ENCODE results near the gene BRMS1. TPM values are rescaled to one million over a fixed set of nuclear protein-coding genes. Genes with fewer than 3 reads are reported as not detected.
A peak's percentile ranks its signal among the peaks of the same experiment; 100 is the strongest.
"Not testable (repeated sequence)": the region's sequence is repeated elsewhere in the genome, so short reads cannot be mapped to it uniquely, and the experiment has no call there.

BRMS1 gene
- total RNA-seq = 10 to 100 TPM; 55.3 to 56.8 TPM

GRCh38 chr11:66344550-66345315, at the start of gene BRMS1:
TSS of gene BRMS1 (minus strand) at chr11:66345104. CDS start at chr11:66342234, 2,870 bp downstream.
- Mint-ChIP-seq H3K27ac (peak within 1 kb of the TSS; percentile 95), H3K36me3 (peaks cover 10% of the 10 kb centered on the region), H3K4me3 (peak within 1 kb of the TSS; percentile 95), H3K4me1 (peaks cover 47% of the 10 kb centered on the region), H3K9me3 (ENCODE audit: low read depth) (no peaks in the 10 kb centered on the region), H3K27me3 (no peaks in the 10 kb centered on the region)
- ATAC-seq (peak; percentile 81), DNase-seq (peak; percentile 99)
- CTCF ChIA-PET = interaction anchor here (1.1 to 7.0 kb wide), 8 partner anchors 10 to 62 kb away, joined by 3 to 72 read pairs (median 7); partner anchors contain the start of gene RIN1

- no peaks in the 10 kb centered on the region for H3K4me1 Mint-ChIP-seq
- DNase-seq (no peak), ATAC-seq (no peak)
- H3K27me3 Mint-ChIP-seq = peaks cover 21% of the 10 kb centered on the region
- no peak overlapping the region for H3K4me3 Mint-ChIP-seq
- H3K27ac Mint-ChIP-seq = no peak overlapping the region
- no peaks in the 10 kb centered on the region for H3K36me3 Mint-ChIP-seq
- CTCF ChIA-PET = interaction anchor here (1.7 to 3.5 kb wide), 3 partner anchors 7 to 83 kb away, joined by 4 to 19 read pairs (median 8); no protein-coding TSS in a partner anchor
- H3K9me3 Mint-ChIP-seq (ENCODE audit: low read depth) = no peaks in the 10 kb centered on the region
Observed at GRCh38 chr11:66393954-66394353, 49.0 kb upstream of the BRMS1 start.

GRCh38 chr11:66391322-66391721, 46.4 kb upstream of the BRMS1 start:
- CTCF ChIA-PET = interaction anchor here (0.8 to 1.2 kb wide), 2 partner anchors 9 to 80 kb away, joined by 3 to 5 read pairs; no protein-coding TSS in a partner anchor
- no peak for DNase-seq
- H3K9me3 Mint-ChIP-seq (ENCODE audit: low read depth) = no peaks in the 10 kb centered on the region
- no peak overlapping the region for H3K27ac Mint-ChIP-seq
- peaks cover 21% of the 10 kb centered on the region for H3K27me3 Mint-ChIP-seq
- H3K4me3 Mint-ChIP-seq = no peak overlapping the region
- peaks cover 2% of the 10 kb centered on the region for H3K4me1 Mint-ChIP-seq
- no peaks in the 10 kb centered on the region for H3K36me3 Mint-ChIP-seq
- no peak for ATAC-seq

GRCh38 chr11:66388780-66389386, 44.0 kb upstream of the BRMS1 start:
- Mint-ChIP-seq H3K4me3 (no peak overlapping the region), H3K4me1 (peaks cover 7% of the 10 kb centered on the region), H3K9me3 (ENCODE audit: low read depth) (no peaks in the 10 kb centered on the region), H3K27me3 (peaks cover 22% of the 10 kb centered on the region), H3K36me3 (no peaks in the 10 kb centered on the region), H3K27ac (no peak overlapping the region)
- DNase-seq (peak; percentile 87), ATAC-seq (peak; percentile 81)
- CTCF ChIA-PET = interaction anchor here (0.6 to 5.8 kb wide), 35 partner anchors 9 to 344 kb away, joined by 3 to 70 read pairs (median 5); partner anchors contain the start of genes B4GAT1, BRMS1, MRPL11 and NPAS4

GRCh38 chr11:66386171-66387069, 41.5 kb upstream of the BRMS1 start:
- Mint-ChIP-seq H3K4me1 (peaks cover 7% of the 10 kb centered on the region), H3K4me3 (peak overlapping the region; percentile 16), H3K9me3 (ENCODE audit: low read depth) (no peaks in the 10 kb centered on the region), H3K27ac (no peak overlapping the region), H3K27me3 (peaks cover 15% of the 10 kb centered on the region), H3K36me3 (no peaks in the 10 kb centered on the region)
- CTCF ChIA-PET = interaction anchor here (0.8 to 7.3 kb wide), 50 partner anchors 9 to 607 kb away, joined by 3 to 88 read pairs (median 4); partner anchors contain the start of genes B4GAT1, BRMS1, CD248 and DPP3
- peak; percentile 90 for DNase-seq
- ATAC-seq = peak; percentile 79

GRCh38 chr11:66384316-66384715, 39.4 kb upstream of the BRMS1 start:
- peaks cover 13% of the 10 kb centered on the region for H3K27me3 Mint-ChIP-seq
- not testable (repeated sequence) for H3K36me3 Mint-ChIP-seq; H3K9me3 Mint-ChIP-seq (ENCODE audit: low read depth); H3K4me1 Mint-ChIP-seq; H3K27ac Mint-ChIP-seq; DNase-seq; ATAC-seq; H3K4me3 Mint-ChIP-seq
- CTCF ChIA-PET = interaction anchor here (0.7 to 7.3 kb wide), 9 partner anchors 12 to 103 kb away, joined by 3 to 88 read pairs (median 4); partner anchors contain the start of genes B4GAT1, BRMS1, MRPL11 and SLC29A2

GRCh38 chr11:66380264-66380663, 35.4 kb upstream of the BRMS1 start:
- not testable (repeated sequence) for H3K9me3 Mint-ChIP-seq (ENCODE audit: low read depth); H3K36me3 Mint-ChIP-seq; H3K4me3 Mint-ChIP-seq; DNase-seq; H3K4me1 Mint-ChIP-seq; ATAC-seq; H3K27ac Mint-ChIP-seq
- CTCF ChIA-PET = interaction anchor here (0.8 to 1.6 kb wide), 3 partner anchors 9 to 29 kb away, joined by 3 to 15 read pairs (median 5); no protein-coding TSS in a partner anchor
- H3K27me3 Mint-ChIP-seq = peaks cover 17% of the 10 kb centered on the region

- peaks cover 19% of the 10 kb centered on the region for H3K4me1 Mint-ChIP-seq
- H3K27ac Mint-ChIP-seq; H3K9me3 Mint-ChIP-seq (ENCODE audit: low read depth); ATAC-seq; H3K4me3 Mint-ChIP-seq; H3K27me3 Mint-ChIP-seq; DNase-seq; H3K36me3 Mint-ChIP-seq: not testable (repeated sequence)
- CTCF ChIA-PET = interaction anchor here (1.1 to 5.5 kb wide), 4 partner anchors 10 to 62 kb away, joined by 3 to 39 read pairs (median 16); no protein-coding TSS in a partner anchor
Observed at GRCh38 chr11:66373690-66374287, 28.9 kb upstream of the BRMS1 start.

- ATAC-seq (no peak), DNase-seq (no peak)
- H3K9me3 Mint-ChIP-seq (ENCODE audit: low read depth) = no peaks in the 10 kb centered on the region
- peaks cover 19% of the 10 kb centered on the region for H3K4me1 Mint-ChIP-seq
- H3K4me3 Mint-ChIP-seq = no peak overlapping the region
- H3K36me3 Mint-ChIP-seq = no peaks in the 10 kb centered on the region
- CTCF ChIA-PET = interaction anchor here (1.2 to 5.5 kb wide), 5 partner anchors 9 to 62 kb away, joined by 3 to 39 read pairs (median 21); no protein-coding TSS in a partner anchor
- H3K27ac Mint-ChIP-seq = no peak overlapping the region
- H3K27me3 Mint-ChIP-seq = peaks cover 10% of the 10 kb centered on the region
Observed at GRCh38 chr11:66373265-66373664, 28.4 kb upstream of the BRMS1 start.

- peaks cover 19% of the 10 kb centered on the region for H3K4me1 Mint-ChIP-seq
- ATAC-seq (peak; percentile 89), DNase-seq (peak; percentile 89)
- no peaks in the 10 kb centered on the region for H3K36me3 Mint-ChIP-seq
- no peaks in the 10 kb centered on the region for H3K9me3 Mint-ChIP-seq (ENCODE audit: low read depth)
- CTCF ChIA-PET = interaction anchor here (0.8 to 3.7 kb wide), 14 partner anchors 8 to 700 kb away, joined by 3 to 30 read pairs (median 5); partner anchors contain the start of genes B4GAT1, MRPL11 and YIF1A
- peaks cover 6% of the 10 kb centered on the region for H3K27me3 Mint-ChIP-seq
- H3K4me3 Mint-ChIP-seq = peak within 1 kb of the TSS; percentile 76
- H3K27ac Mint-ChIP-seq = peak within 1 kb of the TSS; percentile 92
Observed at GRCh38 chr11:66371627-66372415, 26.9 kb upstream of the BRMS1 start, which contains the start of gene SLC29A2. TSS of gene SLC29A2 (minus strand) at chr11:66371760. CDS start at chr11:66371591, 169 bp downstream.

GRCh38 chr11:66369073-66369894, 24.4 kb upstream of the BRMS1 start:
- H3K36me3 Mint-ChIP-seq = no peaks in the 10 kb centered on the region

More at GRCh38 chr11:66369073-66369894, 24.4 kb upstream of the BRMS1 start:
- Mint-ChIP-seq H3K9me3 (ENCODE audit: low read depth) (no peaks in the 10 kb centered on the region), H3K27me3 (no peaks in the 10 kb centered on the region), H3K27ac (no peak overlapping the region), H3K4me1 (peaks cover 19% of the 10 kb centered on the region), H3K4me3 (no peak overlapping the region)
- no peak for DNase-seq
- ATAC-seq = no peak
- CTCF ChIA-PET = interaction anchor here (0.9 kb wide), 1 partner anchor 58 kb away, joined by 3 read pairs; no protein-coding TSS in a partner anchor
